Ishikawa (cell line): ENCODE results near the gene DRD1.

Experiments used
- CEBPB ChIP-seq: IDR thresholded peaks from 2 replicates; pipeline ENCODE4 v1.6.1; 2012
- CREB1 ChIP-seq: IDR thresholded peaks from 2 replicates; pipeline ENCODE4 v1.6.1; 2012; ENCODE audit warnings: low read depth
- EGR1 ChIP-seq: IDR thresholded peaks from 2 replicates; pipeline ENCODE4 v1.6.1; 2012
- EP300 ChIP-seq: IDR thresholded peaks from 2 replicates; pipeline ENCODE4 v1.6.1; 2012; ENCODE audit warnings: borderline replicate concordance
- FOXM1 ChIP-seq: IDR thresholded peaks from 2 replicates; pipeline ENCODE4 v1.6.1; 2012; ENCODE audit warnings: low read depth, borderline replicate concordance
- MAX ChIP-seq: IDR thresholded peaks from 2 replicates; pipeline ENCODE4 v1.6.1; 2012
- RAD21 ChIP-seq: IDR thresholded peaks from 2 replicates; pipeline ENCODE4 v1.6.1; 2012; ENCODE audit warnings: low read depth
- REST ChIP-seq: IDR thresholded peaks from 2 replicates; pipeline ENCODE4 v1.6.1; 2012; ENCODE audit warnings: low read depth, mild to moderate bottlenecking
- TAF1 ChIP-seq: IDR thresholded peaks from 2 replicates; pipeline ENCODE4 v1.6.1; 2012; ENCODE audit warnings: low read depth, mild to moderate bottlenecking
- TEAD4 ChIP-seq: IDR thresholded peaks from 2 replicates; pipeline ENCODE4 v1.6.1; 2012
- USF1 ChIP-seq: IDR thresholded peaks from 2 replicates; pipeline ENCODE4 v1.6.1; 2012
- YY1 ChIP-seq: IDR thresholded peaks from 2 replicates; pipeline ENCODE4 v1.6.1; 2012; ENCODE audit warnings: low read depth
- ZBTB7A ChIP-seq: IDR thresholded peaks from 2 replicates; pipeline ENCODE4 v1.6.1; 2012; ENCODE audit warnings: low read depth

GRCh38 chr5:175463641-175464040 is 19.7 kb upstream of the DRD1 start:
- TF ChIP-seq EGR1 (no peak), RAD21 (no peak), CREB1 (no peak), REST (no peak), MAX (no peak), EP300 (no peak), FOXM1 (no peak), CEBPB (no peak), ZBTB7A (no peak), TAF1 (no peak), YY1 (no peak), TEAD4 (no peak), USF1 (no peak)
